Fibroblast of skin of right quadriceps (primary cell): ENCODE data around the gene RANBP17.

Experiments used
- DNase-seq: peaks from one replicate; pipeline ENCODE4 v3.0.0-alpha.2; 2013

The RANBP17 gene

DNA sequence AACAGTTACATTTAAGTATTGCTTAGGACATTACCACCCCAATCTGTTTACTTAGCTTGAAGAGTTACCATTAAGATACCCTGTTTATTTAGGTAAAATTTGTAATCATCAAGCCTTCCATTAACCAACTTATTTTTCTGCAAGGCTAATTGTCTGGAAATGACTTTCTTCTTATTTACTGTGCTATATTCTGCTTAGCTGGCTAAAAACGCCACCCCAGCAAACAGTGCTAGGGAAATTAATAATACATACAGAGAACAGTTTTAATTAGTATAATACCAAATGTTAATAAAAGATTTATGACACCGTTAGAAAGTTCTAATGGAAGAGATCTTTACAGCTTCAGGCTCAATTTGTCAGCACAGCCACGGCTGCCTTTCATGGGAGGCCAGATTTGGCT, 461.2 kb downstream of the RANBP17 start:
- no peak for DNase-seq

DNA sequence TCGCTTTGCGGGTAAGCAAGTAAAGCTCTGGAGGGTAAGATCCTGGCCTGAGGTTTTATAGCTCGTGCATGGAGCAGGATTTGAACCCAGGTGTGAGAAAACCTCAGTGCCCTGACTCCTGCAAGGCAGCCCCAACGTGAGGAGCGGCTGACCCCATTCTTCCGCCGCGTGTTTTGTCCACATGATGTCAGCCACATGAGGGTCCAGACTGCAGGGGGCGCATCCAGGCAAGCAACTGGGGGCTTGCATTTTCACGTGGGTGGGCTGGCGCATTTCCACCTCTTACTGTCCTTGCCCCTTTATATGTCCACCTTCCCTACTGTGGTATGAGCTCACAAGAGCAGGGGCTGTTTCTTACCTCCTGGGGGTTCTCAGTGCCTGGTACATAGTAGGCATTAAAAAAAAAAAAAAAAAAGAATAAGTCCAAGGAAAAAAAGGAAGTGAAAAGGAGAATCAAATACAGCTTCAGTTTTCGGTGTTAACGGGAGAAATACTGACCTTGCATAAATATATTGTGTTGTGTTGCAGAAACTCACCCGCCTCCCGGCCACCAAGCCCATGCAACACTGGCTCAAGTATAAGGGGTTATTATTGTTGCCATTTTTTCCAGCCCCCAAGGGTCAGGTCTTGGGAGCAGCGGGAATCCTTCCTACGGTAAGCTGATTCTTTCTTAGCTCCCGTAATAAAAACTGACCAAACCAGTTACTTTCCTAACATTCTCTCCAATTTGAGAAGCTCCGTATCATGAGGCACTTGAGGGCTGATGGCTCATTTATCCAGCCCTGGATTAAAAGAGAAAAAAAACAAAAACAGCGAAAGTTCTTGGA, 462.2 kb downstream of the RANBP17 start:
- no peak for DNase-seq

DNA sequence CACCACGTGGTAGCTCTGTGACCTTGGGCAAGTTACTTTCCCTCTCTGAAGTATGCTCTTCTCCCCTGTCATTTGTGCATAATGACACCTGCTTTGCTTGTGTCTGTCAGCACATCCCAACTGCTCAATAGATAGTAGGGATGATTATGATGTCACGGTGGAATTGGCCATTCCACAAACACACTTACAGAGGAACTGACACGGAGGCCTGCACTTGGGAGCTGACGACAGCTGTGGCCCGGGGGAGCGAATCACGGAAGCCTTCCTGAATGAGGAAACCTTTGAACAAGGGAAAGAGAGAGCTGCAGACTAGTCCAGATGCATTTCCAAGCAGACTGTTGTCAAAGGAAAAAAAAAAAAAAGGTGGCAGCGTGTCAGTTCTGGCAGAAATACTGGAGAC, 468.2 kb downstream of the RANBP17 start:
- no peak for DNase-seq

DNA sequence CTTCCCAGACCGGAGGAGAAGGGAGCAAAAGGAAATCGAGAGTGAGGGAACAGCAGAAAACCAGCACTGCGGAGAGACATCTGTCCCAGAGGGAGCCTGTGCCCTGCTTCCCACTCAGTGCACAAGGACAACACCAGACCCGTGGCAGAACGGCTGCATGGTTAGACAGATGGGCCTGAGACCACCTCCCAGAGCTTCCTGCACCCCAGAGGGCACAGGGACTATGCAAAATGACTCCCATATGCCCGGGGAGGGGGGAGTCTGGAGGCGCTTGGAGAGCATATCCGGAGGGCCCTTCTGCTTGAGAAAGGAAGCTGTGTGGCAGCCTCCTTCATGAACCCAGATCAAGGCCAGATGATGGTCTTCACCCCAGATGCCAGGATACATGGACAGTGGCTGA, 473.8 kb downstream of the RANBP17 start:
- DNase-seq = no peak

DNA sequence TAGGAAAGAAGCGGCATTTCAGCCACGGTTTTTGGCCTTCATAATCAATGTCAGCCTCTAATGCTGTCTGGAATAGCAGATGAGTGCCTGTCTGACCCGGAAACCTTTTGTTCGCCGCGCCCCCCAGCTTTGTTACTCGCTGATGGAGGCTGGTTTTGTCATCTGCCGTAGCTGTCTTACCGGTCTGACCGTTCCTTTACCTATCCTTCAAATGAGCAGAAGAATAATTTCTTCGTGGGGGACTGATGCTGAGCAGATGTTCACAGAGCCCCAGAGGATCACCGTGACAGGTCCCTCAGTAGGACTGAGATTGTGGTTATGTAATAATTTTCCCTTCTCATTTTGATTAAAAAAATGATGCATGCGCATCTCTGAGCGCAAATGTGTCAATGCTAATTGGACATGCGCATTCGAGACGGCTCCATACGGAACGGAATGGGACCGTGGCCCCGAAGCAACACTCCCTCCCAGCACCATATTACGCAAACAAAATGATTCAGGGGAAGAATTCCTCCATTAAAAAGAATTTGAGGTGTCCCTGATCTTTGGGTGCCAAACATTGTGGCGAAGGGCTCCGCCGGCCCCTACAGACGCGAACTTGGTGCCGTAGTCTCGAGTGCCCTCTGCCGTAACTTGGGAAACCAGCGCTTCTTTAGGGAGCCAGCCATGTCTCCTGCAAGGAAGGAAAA, 474.8 kb downstream of the RANBP17 start:
- DNase-seq = peak; percentile 61

DNA sequence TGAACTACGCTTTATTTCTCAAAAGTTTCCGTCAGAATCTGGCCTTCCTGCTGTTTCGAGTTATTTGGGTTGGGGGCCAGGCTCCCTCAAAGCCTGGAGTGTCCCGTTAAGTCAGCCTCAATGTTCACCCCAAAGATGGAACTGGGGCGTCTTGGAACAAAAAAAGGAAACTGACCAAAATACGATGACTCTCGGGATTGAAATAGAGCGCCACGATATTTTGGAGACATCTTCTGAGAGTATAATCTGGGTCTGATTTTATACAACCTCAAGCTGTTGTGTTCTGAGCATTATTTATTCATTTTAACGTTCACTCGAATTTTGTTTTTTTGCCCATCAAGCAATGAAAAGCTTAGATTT, 475.4 kb downstream of the RANBP17 start:
- no peak for DNase-seq

DNA sequence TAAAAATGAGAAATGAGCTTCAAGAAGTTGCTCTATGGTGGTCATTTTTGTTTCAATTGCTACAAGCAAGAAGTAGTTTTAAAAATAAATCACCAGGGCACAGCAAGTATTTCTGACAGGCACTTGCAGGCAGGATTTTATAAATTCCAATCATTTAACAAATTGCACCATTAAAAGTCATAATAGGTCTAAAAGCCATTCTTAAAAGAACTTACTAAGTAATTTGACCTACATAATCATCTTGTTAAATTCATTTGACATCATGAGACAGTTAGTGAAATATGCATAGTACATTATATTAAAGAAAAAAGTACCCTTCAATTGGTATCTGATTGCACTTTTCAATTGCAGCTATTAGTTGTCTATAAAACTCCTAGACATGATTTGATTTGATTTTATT, 478.2 kb downstream of the RANBP17 start:
- no peak for DNase-seq

DNA sequence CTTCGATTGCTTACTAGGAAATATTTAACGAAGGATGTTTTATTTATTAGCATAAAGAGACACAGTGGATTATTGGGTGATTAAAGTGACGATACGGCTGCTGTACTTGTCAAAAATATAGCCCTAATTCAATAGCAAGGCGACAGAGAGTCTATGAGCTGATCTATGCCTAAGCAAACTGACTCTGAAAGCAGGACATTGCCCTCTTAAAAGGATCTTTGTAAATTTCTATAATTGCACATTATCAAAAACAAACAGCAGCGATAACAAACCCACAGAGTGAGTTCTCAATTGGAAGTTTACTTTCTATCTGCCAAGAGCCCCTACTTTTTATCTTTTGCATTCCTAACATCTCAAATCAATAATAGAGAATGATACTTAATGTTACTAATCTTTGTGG, 478.7 kb downstream of the RANBP17 start:
- no peak for DNase-seq

DNA sequence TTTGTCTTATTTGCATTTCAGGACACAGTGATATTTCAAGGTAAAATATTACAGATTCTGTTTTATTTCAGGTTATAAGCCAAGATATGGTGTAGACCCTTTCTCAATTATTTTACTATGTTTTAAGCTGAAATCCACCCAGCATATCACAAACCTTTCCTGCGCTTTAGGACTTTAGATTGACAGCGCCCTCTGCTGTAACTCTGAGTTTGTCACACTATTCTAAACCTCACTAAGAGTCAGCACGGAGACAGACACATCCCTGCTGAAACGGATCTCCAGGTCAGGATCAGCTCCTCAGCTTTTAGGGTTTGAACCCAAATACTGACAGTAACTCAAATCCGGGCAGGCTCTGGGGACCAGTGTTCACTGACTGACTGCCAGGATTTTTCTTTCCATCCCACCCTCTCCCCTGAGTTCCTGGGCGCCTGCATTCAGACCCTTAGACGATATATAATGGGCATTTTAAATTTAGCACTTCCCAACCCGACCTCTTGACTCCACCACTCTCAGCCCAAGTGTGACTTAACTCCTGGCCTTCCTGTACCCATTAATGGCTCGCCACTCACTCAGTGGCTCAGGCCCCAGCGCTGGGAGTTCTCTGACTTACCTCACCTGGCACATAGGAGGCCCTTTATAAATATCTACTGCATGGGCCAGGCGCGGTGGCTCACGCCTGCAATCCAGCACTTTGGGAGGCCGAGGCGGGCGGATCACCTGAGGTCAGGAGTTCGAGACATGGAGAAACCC, 480.7 kb downstream of the RANBP17 start:
- DNase-seq = peak; percentile 53

DNA sequence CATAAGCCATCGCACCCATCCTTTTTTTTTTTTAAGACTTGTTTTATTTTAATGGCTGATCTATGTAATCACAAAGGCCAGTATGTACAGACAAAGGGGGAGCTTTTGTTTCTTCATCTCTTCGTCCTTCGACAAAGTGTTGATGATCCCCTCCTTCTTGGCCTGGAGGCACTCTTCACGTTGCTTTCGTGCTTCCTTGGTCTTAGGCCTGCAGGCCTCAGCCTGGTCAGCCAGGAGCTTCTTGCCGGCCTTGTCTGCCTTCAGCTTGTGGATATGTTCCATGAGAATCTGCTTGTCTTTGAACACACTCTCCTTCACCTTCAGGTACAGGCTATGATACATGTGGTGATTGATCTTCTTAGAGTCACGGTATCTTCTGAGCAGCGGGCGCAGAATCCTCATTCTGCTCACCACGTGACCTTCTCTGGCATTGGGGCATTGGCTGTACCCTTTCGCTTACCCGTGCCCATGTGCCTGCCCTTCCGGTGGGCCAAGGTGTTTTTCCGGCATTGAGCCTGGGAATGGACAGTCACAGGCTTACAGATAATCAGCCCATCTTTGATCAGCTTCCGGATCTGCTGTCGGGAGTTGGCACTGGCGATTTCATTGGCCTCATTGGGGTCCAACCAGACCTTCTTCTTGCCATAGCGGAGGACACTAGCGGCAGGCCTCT, 483.3 kb downstream of the RANBP17 start:
- DNase-seq = no peak
